Body of pancreas (tissue), 4 donors: ENCODE measurements around the gene CLDN19. TPM values are rescaled to one million over a fixed set of nuclear protein-coding genes. Genes with fewer than 3 reads are reported as not detected.

Experiments
- ATAC-seq: fragments of 150-250 bp; one replicate; pipeline ENCODE4 v1.9.1; 2016
- DNase-seq, 4 donors: peaks; one replicate each; pipeline ENCODE4 v3.0.0-alpha.2; 2019
- H3K27ac ChIP-seq, 4 donors: fragments of 200-600 bp; sonication (generic); 1 replicate in 3 of 4; 2 replicates in 1 of 4; pipeline versions ENCODE4 v1.5.1 to v1.6.1; 2016 to 2019; ENCODE audit warnings: mild to moderate bottlenecking in 1 of 4, mixed read lengths in 1 of 4, moderate library complexity in 1 of 4
- H3K27me3 ChIP-seq, 2 donors: fragments of 200-600 bp; sonication (generic); one replicate each; pipeline ENCODE4 v1.6.0; 2016; ENCODE audit warnings: mild to moderate bottlenecking in 1 of 2
- H3K36me3 ChIP-seq, 2 donors: fragments of 200-600 bp; sonication (generic); replicated peaks in 1 of 2; 2 replicates each; pipeline ENCODE4 v1.5.1; 2016; ENCODE audit warnings: low read depth in 2 of 2; ENCODE audit not compliant: insufficient read depth in 1 of 2
- H3K4me1 ChIP-seq: fragments of 200-600 bp; sonication (generic); one replicate; pipeline ENCODE4 v1.6.0; 2016
- H3K4me3 ChIP-seq, 2 donors: fragments of 200-600 bp; sonication (generic); 1 replicate in 1 of 2; 2 replicates in 1 of 2; pipeline ENCODE4 v1.5.1; 2016 to 2019
- H3K9me3 ChIP-seq, 3 donors: fragments of 200-600 bp; sonication (generic); 1 replicate in 2 of 3; 2 replicates in 1 of 3; pipeline ENCODE4 v1.5.1; 2016
- CTCF ChIP-seq, 7 experiments: fragments of 450-650 bp in 4 of 7; fragments of 200-600 bp in 3 of 7; sonication (generic) in 3 of 7; IDR thresholded peaks; one replicate each; pipeline ENCODE4 v1.5.1; 2016 to 2019; ENCODE audit warnings: antibody characterized with exemption in 7 of 7
- POLR2A ChIP-seq, 3 donors: fragments of 450-650 bp; IDR thresholded peaks; one replicate each; pipeline ENCODE4 v1.6.1; 2016; ENCODE audit warnings: antibody characterized with exemption in 3 of 3, mild to moderate bottlenecking in 2 of 3
- WGBS, 2 donors: methylation state at CpG; one replicate each; pipeline ENCODE4 v1.1.5; 2017; 5-methylcytosine and 5-hydroxymethylcytosine counted together
- intact Hi-C: fragments of 100-400 bp; cut with DNase I; formaldehyde crosslinking; loops from one replicate; pipeline ENCODE4 v1.15.1; 2023
- total RNA-seq, 2 donors: library from RNA; depleted of rRNA; stranded (reverse); fragments of >200 nt; gene quantifications; one replicate each; pipeline ENCODE4 v1.1.0, GENCODE V29; 2016

CLDN19 gene
- total RNA-seq, 2 donors from 2014 or later: not detected

GRCh38 chr1:42762269-42762668 is 22.2 kb upstream of the CLDN19 start:
- TF ChIP-seq POLR2A (IDR thresholded peaks at IDR 0.05) (no peak), CTCF (IDR thresholded peaks at IDR 0.05) (no peak)
- Histone ChIP-seq H3K27me3 (no peaks in the 10 kb centered on the region), H3K27ac (no peak overlapping the region), H3K4me1 (peaks cover 13% of the 10 kb centered on the region), H3K4me3 (no peak overlapping the region), H3K9me3 (no peaks in the 10 kb centered on the region), H3K36me3 (peaks cover 0 to 4% of the 10 kb centered on the region in 2 donors)
- intact Hi-C loops: loop anchor here (10.0 kb wide), 1 partner anchor 87 kb away; no protein-coding TSS in a partner anchor
- DNase-seq (no peak), ATAC-seq (no peak)
- 63 to 66% methylated on average over 5 of the region's 5 CpGs for WGBS, 2 donors

DNA sequence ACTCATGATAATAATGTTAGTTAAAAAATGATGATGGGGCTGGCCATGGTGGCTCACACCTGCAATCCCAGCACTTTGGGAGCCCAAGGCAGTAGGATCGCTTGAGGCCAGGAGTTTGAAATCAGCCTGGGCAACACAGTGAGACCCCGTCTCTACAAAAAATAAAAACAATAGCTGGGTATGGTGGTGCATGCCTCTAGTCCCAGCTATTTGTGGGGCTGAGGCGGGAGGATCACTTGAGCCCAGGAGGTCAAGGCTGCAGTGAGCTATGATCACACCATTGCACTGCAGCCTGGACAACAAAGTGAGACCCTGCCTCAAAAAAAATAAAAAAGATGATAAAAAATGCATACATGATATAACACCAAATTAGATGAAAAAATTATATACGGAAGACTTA is 21.5 kb upstream of the CLDN19 start:
- TF ChIP-seq POLR2A (IDR thresholded peaks at IDR 0.05) (no peak), CTCF (IDR thresholded peaks at IDR 0.05) (no peak)
- no peaks in the 10 kb centered on the region for H3K27me3 ChIP-seq
- H3K9me3 ChIP-seq: no peaks in the 10 kb centered on the region
- DNase-seq (no peak), ATAC-seq (no peak)
- intact Hi-C loops: loop anchor here (10.0 kb wide), 1 partner anchor 87 kb away; no protein-coding TSS in a partner anchor
- H3K4me3 ChIP-seq: no peak overlapping the region
- H3K36me3 ChIP-seq: peaks cover 0 to 4% of the 10 kb centered on the region in 2 donors
- no peak overlapping the region for H3K27ac ChIP-seq
- WGBS, 2 donors: 86 to 91% methylated on average over 4 of the region's 4 CpGs
- peaks cover 13% of the 10 kb centered on the region for H3K4me1 ChIP-seq

DNA sequence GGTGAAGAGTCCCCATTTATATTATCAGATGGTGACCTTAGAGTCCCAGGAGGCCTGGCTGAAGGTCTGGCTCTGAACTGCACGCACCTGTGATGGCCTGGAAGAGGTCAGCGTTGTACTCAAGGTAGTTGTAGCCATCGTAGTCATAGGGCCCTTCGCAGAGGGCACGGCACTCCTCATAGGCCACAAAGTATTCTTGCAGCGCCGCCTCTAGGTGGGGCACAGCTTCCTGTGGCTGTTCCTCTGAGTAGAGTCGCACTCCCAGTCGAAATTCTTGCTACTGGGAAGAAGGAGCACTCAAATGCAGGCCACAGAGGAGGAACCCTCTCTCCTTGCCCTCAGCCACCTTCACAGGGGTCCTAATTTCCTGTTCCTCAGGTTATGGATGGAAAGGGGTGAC is 19.1 kb upstream of the CLDN19 start:
- TF ChIP-seq CTCF (IDR thresholded peaks at IDR 0.05) (no peak), POLR2A (IDR thresholded peaks at IDR 0.05) (no peak)
- DNase-seq: no peak
- Histone ChIP-seq H3K36me3 (peaks cover 4 to 12% of the 10 kb centered on the region in 2 donors), H3K27ac (no peak overlapping the region), H3K27me3 (no peaks in the 10 kb centered on the region), H3K4me1 (no peaks in the 10 kb centered on the region), H3K9me3 (no peaks in the 10 kb centered on the region), H3K4me3 (no peak overlapping the region)
- ATAC-seq: no peak
- intact Hi-C loops: no loop called here
- 78 to 87% methylated on average over 9 of the region's 9 CpGs for WGBS, 2 donors

GRCh38 chr1:42758641-42759040 is 18.6 kb upstream of the CLDN19 start:
- WGBS, 2 donors: 73 to 90% methylated on average over 3 of the region's 3 CpGs
- Histone ChIP-seq H3K9me3 (no peaks in the 10 kb centered on the region), H3K27me3 (no peaks in the 10 kb centered on the region), H3K36me3 (peaks cover 4 to 12% of the 10 kb centered on the region in 2 donors), H3K4me3 (no peak overlapping the region), H3K4me1 (no peaks in the 10 kb centered on the region), H3K27ac (no peak overlapping the region)
- intact Hi-C loops: no loop called here
- ATAC-seq (no peak), DNase-seq (no peak)
- no peak for TF ChIP-seq CTCF (IDR thresholded peaks at IDR 0.05)
- no peak for TF ChIP-seq POLR2A (IDR thresholded peaks at IDR 0.05)

GRCh38 chr1:42757892-42758275 is 17.8 kb upstream of the CLDN19 start:
- ATAC-seq (no peak), DNase-seq (no peak)
- Histone ChIP-seq H3K36me3 (peaks cover 4 to 12% of the 10 kb centered on the region in 2 donors), H3K27me3 (no peaks in the 10 kb centered on the region), H3K27ac (no peak overlapping the region), H3K4me3 (no peak overlapping the region), H3K9me3 (no peaks in the 10 kb centered on the region), H3K4me1 (no peaks in the 10 kb centered on the region)
- TF ChIP-seq CTCF (IDR thresholded peaks at IDR 0.05) (no peak), POLR2A (IDR thresholded peaks at IDR 0.05) (no peak)
- intact Hi-C loops: no loop called here
